GM19043 (cell line): Measurements from ENCODE around the gene CDIPT.

ENCODE experiments used
- ATAC-seq: cut with Tn5 transposase; IDR thresholded peaks from one replicate; pipeline ENCODE4 v1.9.1; 2021; ENCODE audit warnings: low read depth; ENCODE audit not compliant: unreplicated experiment

The CDIPT gene

DNA sequence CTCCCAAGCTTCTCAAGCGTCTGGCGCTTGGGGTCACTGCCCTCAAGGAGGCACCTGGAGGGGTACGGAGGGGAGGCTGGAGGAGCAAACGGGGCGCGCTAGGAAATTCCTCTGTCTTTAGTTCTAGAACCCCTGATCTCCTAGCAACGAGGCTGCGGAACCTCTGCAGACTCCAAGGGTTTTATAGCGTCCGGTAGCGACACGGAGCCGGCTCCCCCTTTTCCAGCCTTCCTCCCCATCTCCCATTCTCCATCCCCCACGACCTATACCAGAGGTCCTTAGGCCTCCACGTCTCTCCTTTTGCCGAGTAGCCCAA, 601 bp upstream of the CDIPT start:
- no peak for ATAC-seq

- ATAC-seq, result no peak
Observed at GRCh38 chr16:29862383-29862883, 593 bp downstream of the CDIPT start.

DNA sequence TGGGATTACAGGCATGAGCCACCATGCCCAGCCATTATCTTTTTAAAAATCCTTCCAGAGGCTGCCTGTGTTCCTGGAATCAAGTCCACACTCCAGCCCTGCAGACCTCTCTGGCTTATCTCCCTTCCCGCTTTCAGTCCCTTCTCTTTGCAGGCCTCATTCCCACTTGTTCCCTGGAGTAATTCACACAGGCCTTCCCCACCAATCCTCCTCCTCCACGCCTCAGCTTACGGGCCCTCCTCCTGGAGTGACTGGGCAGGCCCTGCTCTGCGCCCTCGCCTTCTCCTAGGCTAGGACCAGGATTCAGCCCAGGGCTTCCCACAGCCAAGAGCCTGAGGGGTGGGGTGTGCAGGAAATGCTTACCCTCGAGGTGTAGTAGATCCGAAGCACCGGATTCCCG, 2.8 kb downstream of the CDIPT start:
- ATAC-seq, result no peak

DNA sequence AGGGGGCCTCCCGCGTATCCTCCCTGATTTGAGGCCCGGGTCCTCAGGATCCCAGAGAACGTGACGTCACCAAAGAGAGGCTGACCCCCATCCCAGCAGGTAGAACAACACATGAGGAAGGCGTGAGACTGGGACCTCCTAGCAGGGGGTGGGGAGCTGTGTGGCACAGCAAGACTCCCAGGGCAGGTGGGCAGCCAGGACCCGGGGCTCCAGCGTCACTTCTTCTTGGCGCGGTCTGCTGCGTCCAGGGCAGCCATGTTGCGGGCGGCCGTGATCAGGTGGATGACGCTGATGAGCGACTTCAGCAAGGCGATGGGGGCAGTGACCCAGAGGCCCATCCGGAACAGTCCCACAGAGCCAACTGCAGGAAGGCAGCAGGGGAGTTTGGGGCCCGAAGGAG, 4.1 kb downstream of the CDIPT start:
- ATAC-seq, result no peak

GRCh38 chr16:29858149-29858849, 4.7 kb downstream of the CDIPT start:
- ATAC-seq, result no peak

DNA sequence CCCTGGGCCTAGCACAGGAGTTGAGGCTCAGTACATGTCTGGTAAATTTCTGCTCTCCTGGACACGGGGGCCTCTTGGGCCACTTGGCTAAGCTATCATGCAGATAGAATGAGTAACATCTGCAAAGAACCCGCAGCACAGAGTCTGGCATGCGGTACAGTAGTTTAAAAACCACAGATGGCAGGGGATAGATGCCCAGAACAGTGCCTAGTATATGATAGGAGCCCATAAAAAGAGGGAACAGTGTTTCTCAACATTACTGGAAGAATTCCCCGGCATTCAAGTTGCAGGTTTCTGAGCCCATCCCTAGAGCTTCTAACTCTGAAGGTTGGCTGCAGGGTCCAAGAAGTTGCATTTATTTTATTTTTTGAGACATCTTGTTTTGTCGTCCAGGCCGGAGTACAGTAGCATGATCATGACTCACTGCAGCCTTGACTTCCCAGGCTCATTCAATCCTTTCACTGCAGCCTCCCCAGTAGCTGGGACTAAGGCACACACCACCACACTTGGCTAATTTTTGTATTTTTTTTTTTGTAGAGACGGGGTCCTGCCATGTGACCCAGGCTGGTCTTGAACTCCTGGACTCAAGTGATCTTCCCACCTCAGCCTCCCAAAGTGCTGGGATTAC, 5.8 kb downstream of the CDIPT start:
- no peak for ATAC-seq

DNA sequence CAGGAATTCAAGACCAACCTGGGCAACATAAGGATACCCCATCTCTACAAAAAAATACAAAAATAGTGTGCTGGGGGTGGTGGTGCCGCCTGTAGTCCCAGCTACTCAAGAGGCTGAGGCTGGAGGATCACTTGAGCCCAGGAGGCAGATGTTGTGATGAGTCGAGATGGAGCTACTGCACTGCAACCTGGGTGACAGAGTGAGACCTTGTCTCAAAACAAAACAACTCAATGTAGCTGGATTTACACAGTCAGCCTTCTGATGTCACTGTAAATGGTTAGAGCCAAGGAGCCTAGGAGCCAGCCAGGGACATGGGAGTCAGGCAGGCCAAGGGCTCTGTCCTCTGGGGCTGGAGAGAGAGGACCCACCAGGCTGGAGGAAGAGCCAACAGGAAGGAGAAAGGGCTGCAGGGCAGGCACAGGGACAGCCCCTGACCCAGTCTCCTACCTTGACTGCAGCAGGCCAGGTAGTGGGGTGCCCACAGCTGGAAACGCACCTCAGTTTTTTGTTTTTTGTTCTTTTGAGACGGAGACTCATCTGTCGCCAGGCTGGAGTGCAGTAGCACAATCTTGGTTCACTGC, 8.4 kb downstream of the CDIPT start:
- no peak for ATAC-seq

- no peak for ATAC-seq
Observed at GRCh38 chr16:29852654-29853053, 10.4 kb downstream of the CDIPT start.

GRCh38 chr16:29850998-29851397, 12.0 kb downstream of the CDIPT start:
- no peak for ATAC-seq

- no peak for ATAC-seq
Observed at GRCh38 chr16:29849505-29849904, 13.5 kb downstream of the CDIPT start.

- no peak for ATAC-seq
Observed at GRCh38 chr16:29848420-29849297, 14.4 kb downstream of the CDIPT start.

DNA sequence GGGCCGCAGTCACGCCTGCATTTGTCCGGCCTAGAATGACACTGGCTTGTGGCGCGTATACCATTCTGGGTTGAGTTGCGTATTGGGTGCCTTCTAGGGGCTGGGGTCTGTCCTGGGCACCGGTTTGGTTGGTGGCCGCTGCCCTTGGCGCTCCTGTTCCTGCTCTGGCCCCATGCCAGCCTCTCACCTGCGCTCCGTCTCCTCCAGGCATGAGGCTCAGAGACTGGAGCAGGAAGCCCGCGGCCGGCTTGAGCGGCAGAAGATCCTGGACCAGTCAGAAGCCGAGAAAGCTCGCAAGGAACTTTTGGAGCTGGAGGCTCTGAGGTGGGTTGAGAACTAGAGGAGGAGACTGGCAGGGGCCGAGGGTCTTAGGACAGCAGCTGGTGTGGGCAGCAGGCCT, 17.4 kb downstream of the CDIPT start:
- ATAC-seq, result no peak

- ATAC-seq, result no peak
Observed at GRCh38 chr16:29844575-29845331, 18.3 kb downstream of the CDIPT start.

DNA sequence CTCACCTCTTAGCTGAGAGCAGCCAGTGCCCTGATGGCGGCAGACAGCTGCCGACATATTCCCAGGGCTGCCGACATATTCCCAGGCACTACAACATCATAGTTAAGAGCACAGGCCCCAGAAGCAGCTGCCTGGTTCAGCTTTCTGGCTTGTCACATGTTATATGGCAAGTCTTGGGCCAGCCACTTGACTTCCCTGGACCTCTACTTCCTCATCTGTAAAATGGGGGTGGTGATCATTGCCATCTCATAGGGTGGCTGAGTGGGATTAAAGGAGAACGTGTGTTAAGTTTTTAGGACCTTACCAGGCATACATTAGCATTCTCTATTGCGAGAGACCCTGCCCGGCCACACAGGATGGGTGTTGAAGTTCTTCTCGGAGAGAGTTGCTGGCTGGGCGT, 19.1 kb downstream of the CDIPT start:
- no peak for ATAC-seq

DNA sequence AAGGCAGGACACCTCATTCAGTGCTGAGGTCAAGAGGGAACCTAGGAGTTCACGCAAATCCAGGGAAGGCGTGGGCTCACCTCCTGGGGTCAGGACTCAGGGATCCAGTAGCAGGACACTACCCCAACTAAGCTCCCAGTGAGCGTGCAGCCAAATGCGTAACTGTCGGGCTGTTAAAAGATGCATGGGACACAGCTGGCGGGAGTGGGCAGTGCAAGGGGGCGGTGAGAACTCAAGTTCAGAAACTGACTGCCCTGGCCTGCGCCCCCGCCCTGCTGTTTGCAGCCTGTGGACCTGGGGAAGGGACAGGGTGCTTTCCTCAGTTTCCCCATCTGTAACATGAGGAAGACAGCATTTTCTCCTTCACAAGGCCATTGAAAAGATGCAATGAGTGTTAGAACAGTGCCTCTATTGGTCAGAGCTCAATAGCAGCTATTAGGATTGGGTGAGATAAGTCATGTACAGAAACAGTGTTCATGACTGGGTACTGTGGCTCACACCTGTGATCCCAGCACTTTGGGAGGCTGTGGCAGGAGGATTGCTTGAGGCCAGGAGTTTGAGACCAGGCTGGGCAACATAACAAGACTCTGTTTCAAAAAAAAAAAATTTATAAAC, 20.2 kb downstream of the CDIPT start:
- ATAC-seq, result no peak

DNA sequence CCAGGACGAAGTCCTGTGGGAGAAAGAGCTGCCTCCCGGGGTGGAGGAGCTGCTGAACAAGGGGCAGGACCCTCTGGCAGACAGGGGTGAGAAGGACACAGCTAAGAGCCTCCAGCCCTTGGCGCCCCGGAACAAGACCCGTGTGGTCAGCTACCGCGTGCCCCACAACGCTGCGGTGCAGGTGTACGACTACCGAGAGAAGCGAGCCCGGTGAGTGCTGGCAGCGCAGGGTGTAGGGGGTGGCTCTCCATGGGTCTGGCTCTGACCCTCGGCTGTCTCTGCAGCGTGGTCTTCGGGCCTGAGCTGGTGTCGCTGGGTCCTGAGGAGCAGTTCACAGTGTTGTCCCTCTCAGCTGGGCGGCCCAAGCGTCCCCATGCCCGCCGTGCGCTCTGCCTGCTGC, 21.4 kb downstream of the CDIPT start:
- ATAC-seq, result no peak

- no peak for ATAC-seq
Observed at GRCh38 chr16:29840240-29840639, 22.8 kb downstream of the CDIPT start.

GRCh38 chr16:29839822-29840221, 23.2 kb downstream of the CDIPT start:
- no peak for ATAC-seq

GRCh38 chr16:29837841-29838240, 25.2 kb downstream of the CDIPT start:
- no peak for ATAC-seq

GRCh38 chr16:29836623-29837022, 26.4 kb downstream of the CDIPT start:
- ATAC-seq, result no peak
